GM19099 (cell line): ENCODE results near the gene WWOX.

ENCODE experiments used
- POLR2A ChIP-seq: IDR thresholded peaks from 3 replicates; pipeline ENCODE4 v1.6.1; 2011; ENCODE audit warnings: low read depth; ENCODE audit not compliant: insufficient read length; ENCODE audit errors: extremely low read depth

Gene WWOX

DNA sequence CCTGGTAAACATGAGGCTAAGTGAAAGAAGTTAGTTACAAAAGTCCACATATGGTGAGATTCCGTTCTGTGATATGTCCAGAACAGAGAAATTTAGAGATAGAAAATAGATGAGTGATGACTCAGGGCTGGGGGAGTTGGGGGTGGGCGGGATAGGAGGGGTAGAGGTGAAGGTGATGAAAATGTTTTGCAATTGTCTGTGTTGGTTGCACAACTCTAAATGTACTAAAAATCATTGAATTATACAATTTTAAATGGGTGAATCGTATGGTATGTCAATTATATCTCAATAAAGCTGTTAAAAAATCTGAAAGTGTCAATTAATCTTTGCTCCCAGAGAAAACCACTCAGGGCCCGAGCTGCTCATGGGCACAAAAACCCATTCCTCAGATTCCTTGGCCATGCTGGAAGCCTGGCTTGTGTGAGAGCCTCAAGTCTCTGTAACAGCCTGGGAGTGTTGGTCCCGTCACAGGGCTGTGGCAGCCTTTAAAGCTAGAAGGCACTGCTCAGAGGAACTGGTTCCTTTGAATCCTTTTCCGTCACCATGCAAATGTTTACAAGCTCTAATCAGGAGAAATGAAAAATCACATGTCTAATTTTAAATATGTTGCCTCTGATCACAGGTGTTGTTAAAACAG lies 225.3 kb downstream of the WWOX start:
- TF ChIP-seq POLR2A = no peak

DNA sequence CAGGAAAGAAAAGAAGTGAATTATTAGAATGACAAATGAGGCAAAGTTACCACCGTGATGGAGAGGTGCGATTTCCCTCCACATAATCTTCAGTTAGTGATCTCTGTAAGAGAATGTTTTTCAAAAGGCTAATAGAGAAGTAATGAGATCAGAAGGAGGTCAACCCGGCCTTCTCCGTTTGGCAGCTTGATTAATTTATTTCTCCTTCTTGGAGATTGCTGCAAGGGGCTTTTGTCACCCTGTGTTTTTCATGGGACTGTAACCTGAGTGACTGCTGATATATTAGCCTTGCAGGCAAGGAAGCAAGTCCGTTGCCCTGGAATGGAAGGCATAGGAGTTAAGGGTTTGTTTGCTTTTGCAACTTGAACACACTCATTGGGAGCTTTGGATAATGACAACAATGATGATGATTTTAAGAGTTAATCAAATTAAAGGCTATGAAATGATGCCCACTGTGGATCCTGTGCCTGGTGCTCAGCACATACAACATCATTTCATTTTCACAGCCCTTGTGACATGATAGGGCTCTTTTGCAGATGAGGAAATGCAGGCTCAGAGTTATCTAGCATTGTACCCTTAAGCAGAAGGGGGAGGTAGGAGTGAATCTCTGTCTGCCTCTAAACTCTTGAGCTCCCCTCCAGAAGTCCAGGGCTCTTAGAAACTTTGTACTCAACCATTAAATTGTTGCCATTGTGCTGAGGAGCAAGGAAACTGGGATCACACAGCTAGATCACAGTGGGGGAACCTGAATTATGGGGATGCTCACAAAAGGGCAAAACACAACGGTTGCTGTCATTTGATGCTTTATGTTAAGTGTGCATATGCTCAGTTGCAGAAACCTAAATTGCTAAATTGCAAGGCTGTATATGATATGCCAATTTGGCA lies 226.3 kb downstream of the WWOX start:
- no peak for TF ChIP-seq POLR2A

DNA sequence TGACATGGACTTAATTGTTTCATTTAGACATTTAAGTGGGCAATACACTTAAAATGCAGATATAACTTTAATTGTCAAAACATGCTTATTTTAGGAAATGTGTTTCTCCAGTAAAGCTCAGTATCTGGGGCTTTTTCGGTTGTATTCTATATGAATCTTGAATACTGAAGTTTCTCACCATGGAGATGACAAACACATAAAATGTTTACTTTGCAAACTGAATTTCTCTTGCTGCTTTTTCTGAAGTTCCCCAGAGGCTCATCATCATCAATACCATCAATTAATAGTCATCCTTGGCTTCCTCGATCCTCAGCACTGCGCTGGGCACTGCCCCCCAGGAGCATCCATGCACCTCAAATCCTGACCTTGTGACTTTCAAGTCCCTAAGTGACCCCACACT lies 227.3 kb downstream of the WWOX start:
- no peak for TF ChIP-seq POLR2A

- no peak for TF ChIP-seq POLR2A
Measured at GRCh38 chr16:78331731-78332130, 232.3 kb downstream of the WWOX start.

GRCh38 chr16:78333808-78334207 lies 234.4 kb downstream of the WWOX start:
- no peak for TF ChIP-seq POLR2A

- TF ChIP-seq POLR2A = no peak
Measured at GRCh38 chr16:78340590-78340989, 241.1 kb downstream of the WWOX start.

DNA sequence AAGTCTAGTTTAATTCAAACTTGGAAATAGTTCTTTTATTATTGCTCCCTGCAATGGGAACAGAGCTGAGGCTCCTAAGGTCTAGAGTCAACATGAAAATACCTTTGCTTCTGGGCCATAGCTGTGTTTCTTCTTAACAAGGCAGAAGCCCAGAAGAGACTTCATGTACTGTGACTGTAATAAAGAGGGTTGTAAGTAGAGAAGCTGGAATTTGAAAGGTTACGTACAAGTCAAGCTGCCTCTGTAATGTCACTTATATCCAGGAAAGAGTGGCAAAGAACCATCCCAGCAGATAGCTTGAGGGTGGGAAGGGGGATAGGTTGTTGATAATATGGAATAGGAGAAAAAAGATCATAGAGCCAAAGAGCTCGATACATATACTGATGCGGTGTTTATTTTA lies 248.6 kb downstream of the WWOX start:
- TF ChIP-seq POLR2A = no peak

DNA sequence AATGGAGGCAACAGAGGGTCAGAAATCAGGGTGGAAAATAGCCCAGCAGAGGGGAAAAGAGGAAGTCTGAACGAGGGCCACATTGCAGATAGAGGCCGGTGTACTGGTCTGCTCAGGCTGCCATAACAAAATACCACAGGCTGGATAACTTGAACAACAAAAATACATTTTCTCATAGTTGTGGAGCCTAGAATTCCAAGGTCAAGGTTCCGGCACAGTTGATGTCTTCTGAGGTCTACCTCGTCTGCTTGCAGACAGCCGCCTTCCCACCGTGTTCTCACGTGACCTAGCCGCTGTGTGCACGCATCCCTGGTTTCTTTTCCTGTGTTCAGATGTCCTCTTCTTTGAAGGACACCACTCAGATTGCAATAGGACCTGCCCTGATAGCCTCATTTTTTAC lies 249.4 kb downstream of the WWOX start:
- no peak for TF ChIP-seq POLR2A

- TF ChIP-seq POLR2A = no peak
Measured at GRCh38 chr16:78352184-78352583, 252.7 kb downstream of the WWOX start.

DNA sequence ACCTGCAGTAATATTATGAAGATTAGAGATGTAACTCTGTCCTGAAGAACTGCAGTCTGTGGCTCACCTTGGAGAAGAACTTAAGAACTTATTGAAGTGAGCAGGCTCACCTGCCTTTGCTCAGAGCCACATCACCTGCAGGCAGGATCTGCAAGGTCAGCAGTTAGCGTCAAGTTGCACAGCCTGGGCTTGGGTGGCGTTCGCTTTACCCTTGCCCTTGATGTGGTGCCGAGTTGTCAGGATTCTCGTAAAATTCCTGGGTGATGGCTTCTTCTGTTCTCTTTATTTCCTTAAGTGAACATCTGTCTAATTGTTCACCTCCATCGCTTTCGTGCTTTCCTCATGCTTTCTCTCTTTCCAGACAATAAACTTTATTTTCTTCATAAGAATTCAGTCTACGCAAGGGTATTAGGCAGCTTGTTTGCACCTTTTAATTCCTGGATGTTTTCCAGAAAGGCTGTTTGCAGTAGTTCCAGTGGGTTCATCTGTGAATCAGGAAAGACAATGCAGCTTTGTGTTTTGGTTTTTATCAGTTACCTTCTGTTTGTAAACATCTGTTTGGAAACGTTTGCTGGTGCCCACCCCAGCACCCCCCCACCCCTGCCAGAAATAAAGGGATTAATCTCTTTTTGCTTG lies 254.3 kb downstream of the WWOX start:
- TF ChIP-seq POLR2A = no peak

- no peak for TF ChIP-seq POLR2A
Measured at GRCh38 chr16:78362524-78363135, 263.2 kb downstream of the WWOX start.

DNA sequence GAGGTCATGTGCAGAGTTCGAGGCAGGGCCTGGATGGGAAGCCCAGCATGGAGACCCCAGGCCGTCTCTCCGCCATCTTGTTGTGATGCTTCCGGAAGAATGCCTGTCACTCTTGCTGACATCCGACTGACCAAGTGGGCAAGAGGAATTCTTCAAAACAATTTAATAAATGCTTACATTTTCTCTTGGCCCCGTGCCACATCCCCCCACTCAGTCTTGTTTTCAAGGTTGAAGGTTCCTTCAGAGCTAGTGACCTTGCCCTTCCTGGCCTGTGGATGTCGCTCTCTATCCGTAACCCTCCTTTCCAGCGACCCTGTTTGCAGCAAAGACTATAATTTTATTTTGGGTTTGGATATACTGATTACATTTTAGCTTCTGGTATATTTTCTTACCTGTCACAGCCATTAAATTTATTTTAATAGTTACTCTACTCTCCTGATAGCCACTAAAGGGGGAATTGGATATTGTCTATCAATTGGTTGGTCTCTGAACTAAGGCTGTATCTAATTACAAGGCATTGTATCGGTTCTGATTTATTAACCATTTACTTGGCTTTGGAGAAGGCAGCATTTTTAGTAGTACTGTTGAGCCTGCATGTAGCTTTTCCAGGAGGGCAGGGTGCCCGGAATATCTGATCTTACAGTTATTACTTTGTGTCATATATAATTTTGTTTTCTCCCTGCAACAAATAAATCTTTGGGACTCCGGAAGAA lies 264.5 kb downstream of the WWOX start:
- no peak for TF ChIP-seq POLR2A

GRCh38 chr16:78364556-78364880 lies 265.1 kb downstream of the WWOX start:
- no peak for TF ChIP-seq POLR2A

DNA sequence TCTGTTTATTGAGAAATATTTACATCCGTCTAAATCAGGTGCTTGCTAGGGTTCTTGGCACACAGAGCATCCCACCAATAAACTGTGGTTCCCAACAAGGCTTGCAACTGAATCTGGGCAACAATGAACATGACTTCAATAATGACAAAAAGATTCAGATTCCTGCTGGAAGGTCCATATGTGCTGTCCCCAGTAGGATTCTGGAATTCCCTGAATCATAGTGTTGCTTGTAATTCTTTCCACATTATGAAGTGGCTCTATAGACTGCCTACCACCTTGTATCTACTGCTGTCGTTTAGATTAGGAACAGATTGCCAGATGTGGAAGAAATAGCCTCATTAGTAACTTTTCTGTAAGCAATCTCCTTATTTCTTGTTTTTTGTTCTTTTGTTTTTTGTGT lies 265.9 kb downstream of the WWOX start:
- no peak for TF ChIP-seq POLR2A
